ENCODE measurements around the gene GRIP2.

Gene GRIP2

GRCh38 chr3:14456794-14457193, 83.3 kb downstream of the GRIP2 start:
- Histone ChIP-seq H3K4me3 (ENCODE audit: low read depth in 1 of 2, low read length in 2 of 2) (no peak overlapping the region), H3K9me3 (ENCODE audit: control insufficient read depth in 1 of 2, low read length in 2 of 2) (no peaks in the 10 kb centered on the region), H3K36me3 (ENCODE audit: control insufficient read depth in 1 of 2, insufficient read depth in 2 of 2, low read length in 2 of 2) (peaks cover 0 to 54% of the 10 kb centered on the region in 2 donors), H3K27me3 (ENCODE audit: control insufficient read depth in 1 of 2, insufficient read depth in 2 of 2, low read length in 2 of 2) (no peaks in the 10 kb centered on the region), H3K4me1 (ENCODE audit: control insufficient read depth in 1 of 2, insufficient read depth in 2 of 2, low read length in 2 of 2) (peaks cover 29 to 41% of the 10 kb centered on the region in 2 donors), H3K27ac (ENCODE audit: low read depth, low read length) (no peak overlapping the region), H3K9ac (ENCODE audit: low read depth in 1 of 2, low read length in 2 of 2) (no peak overlapping the region)

GRCh38 chr3:14455571-14456317, 84.4 kb downstream of the GRIP2 start:
- Histone ChIP-seq H3K9me3 (ENCODE audit: control insufficient read depth in 1 of 2, low read length in 2 of 2) (no peaks in the 10 kb centered on the region), H3K4me1 (ENCODE audit: control insufficient read depth in 1 of 2, insufficient read depth in 2 of 2, low read length in 2 of 2) (peaks cover 37 to 48% of the 10 kb centered on the region in 2 donors), H3K27ac (ENCODE audit: low read depth, low read length) (no peak overlapping the region), H3K36me3 (ENCODE audit: control insufficient read depth in 1 of 2, insufficient read depth in 2 of 2, low read length in 2 of 2) (peaks cover 5 to 60% of the 10 kb centered on the region in 2 donors), H3K9ac (ENCODE audit: low read depth in 1 of 2, low read length in 2 of 2) (no peak overlapping the region), H3K27me3 (ENCODE audit: control insufficient read depth in 1 of 2, insufficient read depth in 2 of 2, low read length in 2 of 2) (no peaks in the 10 kb centered on the region), H3K4me3 (ENCODE audit: low read depth in 1 of 2, low read length in 2 of 2) (no peak overlapping the region)

DNA sequence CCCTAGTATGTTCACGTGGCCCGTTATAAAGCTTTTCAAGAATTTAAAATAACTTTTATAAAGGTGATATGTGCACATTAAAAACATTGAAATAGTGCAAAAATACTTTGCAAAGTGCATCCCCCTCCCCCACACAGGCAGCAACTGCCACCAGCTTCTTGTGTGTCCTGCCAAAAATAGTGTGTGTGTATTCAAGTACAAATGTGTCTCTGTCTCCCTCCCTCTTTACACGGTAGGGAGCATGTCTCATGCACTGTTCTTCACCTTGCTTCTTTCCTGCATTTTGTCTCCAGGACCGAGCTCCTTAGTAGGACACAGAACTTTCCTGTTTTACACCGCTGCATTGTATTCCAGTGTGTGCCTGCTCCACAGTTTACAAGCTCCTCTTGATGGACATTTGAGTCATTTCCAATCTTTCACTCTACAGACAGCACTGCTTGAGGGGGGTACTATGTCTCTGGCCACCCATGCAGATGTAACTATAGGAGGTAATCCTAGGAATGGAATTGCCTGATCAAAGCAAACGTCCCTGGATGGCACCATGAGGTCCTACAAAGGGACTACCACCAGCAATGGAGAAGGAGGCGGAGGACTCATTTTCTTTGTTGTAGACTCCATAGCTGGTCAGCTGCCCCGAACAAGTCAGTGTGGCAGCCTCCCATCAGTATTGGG, 85.4 kb downstream of the GRIP2 start:
- Histone ChIP-seq H3K27me3 (ENCODE audit: control insufficient read depth in 1 of 2, insufficient read depth in 2 of 2, low read length in 2 of 2) (no peaks in the 10 kb centered on the region), H3K9me3 (ENCODE audit: control insufficient read depth in 1 of 2, low read length in 2 of 2) (no peaks in the 10 kb centered on the region), H3K27ac (ENCODE audit: low read depth, low read length) (no peak overlapping the region), H3K36me3 (ENCODE audit: control insufficient read depth in 1 of 2, insufficient read depth in 2 of 2, low read length in 2 of 2) (peaks cover 10 to 56% of the 10 kb centered on the region in 2 donors), H3K9ac (ENCODE audit: low read depth in 1 of 2, low read length in 2 of 2) (no peak overlapping the region), H3K4me3 (ENCODE audit: low read depth in 1 of 2, low read length in 2 of 2) (no peak overlapping the region), H3K4me1 (ENCODE audit: control insufficient read depth in 1 of 2, insufficient read depth in 2 of 2, low read length in 2 of 2) (peaks cover 37 to 44% of the 10 kb centered on the region in 2 donors)

DNA sequence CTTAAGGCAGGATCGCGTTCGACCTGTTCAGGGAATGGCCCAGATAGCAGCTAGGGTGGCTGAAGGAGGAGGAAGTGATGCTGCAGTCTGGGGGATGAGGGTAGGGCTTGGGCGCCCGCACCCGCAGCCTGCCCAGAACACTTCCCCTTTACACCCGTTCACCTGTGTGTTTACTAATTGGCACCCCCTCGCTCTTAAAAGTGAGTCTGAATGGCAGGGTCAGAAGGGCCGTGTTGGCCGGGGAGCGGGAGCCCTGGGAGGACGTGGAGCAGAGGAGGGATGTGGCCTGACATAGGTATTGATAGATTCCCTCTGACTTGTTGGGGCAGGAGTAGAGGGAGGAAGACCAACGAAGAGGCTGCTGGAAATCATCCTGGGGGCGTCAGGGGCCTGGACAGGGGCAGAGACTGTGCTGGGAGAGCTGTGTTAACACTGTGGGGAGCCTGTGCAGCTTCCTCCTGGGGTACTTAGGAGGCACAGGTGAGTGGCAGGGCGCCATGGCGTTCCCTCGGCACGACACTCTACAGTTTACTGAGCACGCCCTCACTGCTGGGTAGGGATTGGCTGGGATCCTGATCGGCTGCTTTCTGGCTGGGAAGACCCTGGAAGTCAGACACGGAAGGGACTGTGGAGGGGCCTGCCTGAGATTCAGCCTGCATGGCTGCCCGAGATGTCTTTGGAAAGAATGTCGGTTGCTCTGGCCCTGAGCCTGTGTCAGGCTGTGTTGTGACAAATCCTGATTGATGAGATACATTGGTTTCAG, 86.1 kb downstream of the GRIP2 start:
- Histone ChIP-seq H3K9ac (ENCODE audit: low read depth in 1 of 2, low read length in 2 of 2) (no peak overlapping the region), H3K36me3 (ENCODE audit: control insufficient read depth in 1 of 2, insufficient read depth in 2 of 2, low read length in 2 of 2) (peaks cover 14 to 53% of the 10 kb centered on the region in 2 donors), H3K4me3 (ENCODE audit: low read depth in 1 of 2, low read length in 2 of 2) (no peak overlapping the region), H3K4me1 (ENCODE audit: control insufficient read depth in 1 of 2, insufficient read depth in 2 of 2, low read length in 2 of 2) (peaks cover 37 to 44% of the 10 kb centered on the region in 2 donors), H3K27me3 (ENCODE audit: control insufficient read depth in 1 of 2, insufficient read depth in 2 of 2, low read length in 2 of 2) (no peaks in the 10 kb centered on the region), H3K9me3 (ENCODE audit: control insufficient read depth in 1 of 2, low read length in 2 of 2) (no peaks in the 10 kb centered on the region), H3K27ac (ENCODE audit: low read depth, low read length) (no peak overlapping the region)

DNA sequence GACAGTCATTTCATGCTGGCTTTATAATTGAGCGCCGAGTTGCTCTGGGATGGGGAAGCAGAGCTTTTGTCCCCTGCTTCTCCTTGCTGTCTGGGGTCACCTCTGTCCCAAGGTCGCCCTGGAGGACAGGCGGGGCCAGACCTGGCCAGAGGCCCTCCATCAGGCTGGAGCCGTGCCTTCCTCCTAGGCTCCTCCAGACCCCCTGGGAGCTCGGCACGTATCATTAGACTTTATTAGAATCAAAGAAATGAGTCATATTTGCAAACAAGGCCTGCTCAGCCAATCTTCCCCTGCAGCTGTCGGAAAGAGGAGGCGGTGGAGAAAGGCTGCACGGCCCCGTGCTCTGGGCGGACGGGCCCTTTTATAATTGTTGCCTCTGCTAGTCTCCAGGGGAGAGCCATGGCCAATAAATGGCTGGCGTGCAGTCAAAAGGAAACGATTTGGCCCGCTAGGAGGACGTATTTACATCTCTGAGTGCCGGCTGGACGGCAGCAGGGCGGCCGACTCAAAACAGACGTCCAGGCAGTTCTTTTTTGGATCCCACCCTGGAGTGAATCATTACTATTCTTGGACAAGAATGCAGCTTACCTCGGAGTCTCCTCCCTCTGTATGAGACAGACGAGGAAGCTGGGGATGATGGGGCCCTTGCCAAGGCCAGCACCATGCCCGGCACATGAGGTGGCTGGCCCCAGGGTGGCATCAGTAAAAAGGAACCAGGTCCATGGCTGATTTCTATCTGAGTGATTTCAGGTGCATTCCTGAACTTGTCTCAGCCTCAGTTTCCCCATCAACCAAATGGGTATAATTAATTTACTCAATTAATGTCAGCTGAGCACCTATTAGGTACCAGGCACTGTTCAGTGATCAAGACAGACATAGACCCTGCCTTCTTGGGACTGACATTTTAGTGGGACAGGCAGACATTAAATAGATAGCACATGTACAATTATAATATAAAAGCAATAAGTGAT, 87.1 kb downstream of the GRIP2 start:
- Histone ChIP-seq H3K4me1 (ENCODE audit: control insufficient read depth in 1 of 2, insufficient read depth in 2 of 2, low read length in 2 of 2) (peaks cover 31 to 39% of the 10 kb centered on the region in 2 donors), H3K4me3 (ENCODE audit: low read depth in 1 of 2, low read length in 2 of 2) (no peak overlapping the region), H3K9ac (ENCODE audit: low read depth in 1 of 2, low read length in 2 of 2) (peak overlapping the region in 1 of 2 donors; percentile 4), H3K27ac (ENCODE audit: low read depth, low read length) (peak overlapping the region; percentile 80), H3K9me3 (ENCODE audit: control insufficient read depth in 1 of 2, low read length in 2 of 2) (no peaks in the 10 kb centered on the region), H3K36me3 (ENCODE audit: control insufficient read depth in 1 of 2, insufficient read depth in 2 of 2, low read length in 2 of 2) (peaks cover 24 to 55% of the 10 kb centered on the region in 2 donors), H3K27me3 (ENCODE audit: control insufficient read depth in 1 of 2, insufficient read depth in 2 of 2, low read length in 2 of 2) (no peaks in the 10 kb centered on the region)

- no peaks in the 10 kb centered on the region for H3K9me3 ChIP-seq (ENCODE audit: control insufficient read depth in 1 of 2, low read length in 2 of 2)
- peaks cover 33 to 63% of the 10 kb centered on the region in 2 donors for H3K36me3 ChIP-seq (ENCODE audit: control insufficient read depth in 1 of 2, insufficient read depth in 2 of 2, low read length in 2 of 2)
- H3K27ac ChIP-seq (ENCODE audit: low read depth, low read length): peak overlapping the region; percentile 80
- peak overlapping the region in 1 of 2 donors; percentile 4 for H3K9ac ChIP-seq (ENCODE audit: low read depth in 1 of 2, low read length in 2 of 2)
- H3K27me3 ChIP-seq (ENCODE audit: control insufficient read depth in 1 of 2, insufficient read depth in 2 of 2, low read length in 2 of 2): no peaks in the 10 kb centered on the region
- H3K4me1 ChIP-seq (ENCODE audit: control insufficient read depth in 1 of 2, insufficient read depth in 2 of 2, low read length in 2 of 2): peaks cover 28 to 35% of the 10 kb centered on the region in 2 donors
- no peak overlapping the region for H3K4me3 ChIP-seq (ENCODE audit: low read depth in 1 of 2, low read length in 2 of 2)
Measured at GRCh38 chr3:14451844-14452739, 88.0 kb downstream of the GRIP2 start.

GRCh38 chr3:14450922-14451606, 89.1 kb downstream of the GRIP2 start:
- H3K27ac ChIP-seq (ENCODE audit: low read depth, low read length): no peak overlapping the region
- no peak overlapping the region for H3K9ac ChIP-seq (ENCODE audit: low read depth in 1 of 2, low read length in 2 of 2)
- H3K9me3 ChIP-seq (ENCODE audit: control insufficient read depth in 1 of 2, low read length in 2 of 2): no peaks in the 10 kb centered on the region
- H3K27me3 ChIP-seq (ENCODE audit: control insufficient read depth in 1 of 2, insufficient read depth in 2 of 2, low read length in 2 of 2): no peaks in the 10 kb centered on the region
- H3K4me3 ChIP-seq (ENCODE audit: low read depth in 1 of 2, low read length in 2 of 2): no peak overlapping the region
- peaks cover 40 to 66% of the 10 kb centered on the region in 2 donors for H3K36me3 ChIP-seq (ENCODE audit: control insufficient read depth in 1 of 2, insufficient read depth in 2 of 2, low read length in 2 of 2)
- peaks cover 28 to 35% of the 10 kb centered on the region in 2 donors for H3K4me1 ChIP-seq (ENCODE audit: control insufficient read depth in 1 of 2, insufficient read depth in 2 of 2, low read length in 2 of 2)

DNA sequence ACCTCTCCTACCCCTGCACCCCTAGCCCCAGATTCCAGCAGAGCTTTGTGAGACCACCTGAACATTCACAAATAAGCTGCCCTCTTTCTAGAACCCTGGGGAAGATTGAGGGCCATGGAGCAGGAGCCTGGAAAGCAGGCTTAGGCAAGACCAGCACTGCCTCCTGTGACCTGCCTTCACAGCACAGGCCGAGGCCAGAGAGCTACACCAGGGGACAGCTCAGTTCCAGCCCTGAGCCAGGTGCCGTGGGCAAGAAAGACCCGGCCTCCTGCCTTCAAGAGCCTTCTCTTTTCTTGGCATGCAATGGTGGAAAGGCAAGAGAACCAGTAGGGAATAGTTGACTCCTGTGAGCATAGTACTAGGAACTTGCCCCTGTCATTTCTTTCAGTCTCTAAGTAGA, 89.6 kb downstream of the GRIP2 start:
- H3K27me3 ChIP-seq (ENCODE audit: control insufficient read depth in 1 of 2, insufficient read depth in 2 of 2, low read length in 2 of 2): no peaks in the 10 kb centered on the region
- peaks cover 28 to 35% of the 10 kb centered on the region in 2 donors for H3K4me1 ChIP-seq (ENCODE audit: control insufficient read depth in 1 of 2, insufficient read depth in 2 of 2, low read length in 2 of 2)
- H3K36me3 ChIP-seq (ENCODE audit: control insufficient read depth in 1 of 2, insufficient read depth in 2 of 2, low read length in 2 of 2): peaks cover 44 to 67% of the 10 kb centered on the region in 2 donors
- H3K9me3 ChIP-seq (ENCODE audit: control insufficient read depth in 1 of 2, low read length in 2 of 2): no peaks in the 10 kb centered on the region
- no peak overlapping the region for H3K9ac ChIP-seq (ENCODE audit: low read depth in 1 of 2, low read length in 2 of 2)
- H3K4me3 ChIP-seq (ENCODE audit: low read depth in 1 of 2, low read length in 2 of 2): no peak overlapping the region
- H3K27ac ChIP-seq (ENCODE audit: low read depth, low read length): no peak overlapping the region

Data from duodenal mucosa (tissue), 2 donors.